Measurements from ENCODE around the gene TRAF2. TPM values are rescaled to one million over a fixed set of nuclear protein-coding genes. Genes with fewer than 3 reads are reported as not detected.

TRAF2 gene
- total and polyA plus RNA-seq, 2 of the 13 experiments (the other 11 are each of a cell fraction or from before 2014, with no cell fraction given), result 12.4 to 13.6 TPM

- TF ChIP-seq ZNF18 (CRISPR knock-in tag; IDR thresholded peaks at IDR 0.05; ENCODE audit: insufficient replicate concordance), result peak; percentile 55
- TF ChIP-seq YEATS2 (CRISPR knock-in tag; IDR thresholded peaks at IDR 0.05; ENCODE audit: borderline replicate concordance), result peak; percentile 61; the same call in 1 of the 2 replicates
- TF ChIP-seq POLR2AphosphoS2 (IDR thresholded peaks at IDR 0.05; ENCODE audit: low read depth, low read length), result no peak
- TF ChIP-seq MNT (IDR thresholded peaks at IDR 0.05), result peak; percentile 51; the same call in 1 of the 2 replicates
- TF ChIP-seq, protein P1, sequence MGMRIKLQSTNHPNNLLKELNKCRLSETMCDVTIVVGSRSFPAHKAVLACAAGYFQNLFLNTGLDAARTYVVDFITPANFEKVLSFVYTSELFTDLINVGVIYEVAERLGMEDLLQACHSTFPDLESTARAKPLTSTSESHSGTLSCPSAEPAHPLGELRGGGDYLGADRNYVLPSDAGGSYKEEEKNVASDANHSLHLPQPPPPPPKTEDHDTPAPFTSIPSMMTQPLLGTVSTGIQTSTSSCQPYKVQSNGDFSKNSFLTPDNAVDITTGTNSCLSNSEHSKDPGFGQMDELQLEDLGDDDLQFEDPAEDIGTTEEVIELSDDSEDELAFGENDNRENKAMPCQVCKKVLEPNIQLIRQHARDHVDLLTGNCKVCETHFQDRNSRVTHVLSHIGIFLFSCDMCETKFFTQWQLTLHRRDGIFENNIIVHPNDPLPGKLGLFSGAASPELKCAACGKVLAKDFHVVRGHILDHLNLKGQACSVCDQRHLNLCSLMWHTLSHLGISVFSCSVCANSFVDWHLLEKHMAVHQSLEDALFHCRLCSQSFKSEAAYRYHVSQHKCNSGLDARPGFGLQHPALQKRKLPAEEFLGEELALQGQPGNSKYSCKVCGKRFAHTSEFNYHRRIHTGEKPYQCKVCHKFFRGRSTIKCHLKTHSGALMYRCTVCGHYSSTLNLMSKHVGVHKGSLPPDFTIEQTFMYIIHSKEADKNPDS (CRISPR knock-in tag; IDR thresholded peaks at IDR 0.05), result 0 out of 2 replicates have a peak, but pooled peaks have one; percentile 19
- TF ChIP-seq, protein P2, sequence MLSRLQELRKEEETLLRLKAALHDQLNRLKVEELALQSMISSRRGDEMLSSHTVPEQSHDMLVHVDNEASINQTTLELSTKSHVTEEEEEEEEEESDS (CRISPR knock-in tag; IDR thresholded peaks at IDR 0.05; ENCODE audit: borderline replicate concordance), result no peak
- TF ChIP-seq ZNF720 (CRISPR knock-in tag; IDR thresholded peaks at IDR 0.05), result no peak
- 0 out of 2 replicates have a peak, but pooled peaks have one; percentile 61 for TF ChIP-seq ZNF749 (CRISPR knock-in tag; IDR thresholded peaks at IDR 0.05; ENCODE audit: borderline replicate concordance)
- TF ChIP-seq NCOA2 (CRISPR knock-in tag; IDR thresholded peaks at IDR 0.05), result peak; percentile 29; the same call in 1 of the 2 replicates
- TF ChIP-seq ZBTB20 (CRISPR knock-in tag; IDR thresholded peaks at IDR 0.05; ENCODE audit: borderline replicate concordance, low read depth), result peak; percentile 54; the same call in 1 of the 2 replicates
- TF ChIP-seq, protein P3, sequence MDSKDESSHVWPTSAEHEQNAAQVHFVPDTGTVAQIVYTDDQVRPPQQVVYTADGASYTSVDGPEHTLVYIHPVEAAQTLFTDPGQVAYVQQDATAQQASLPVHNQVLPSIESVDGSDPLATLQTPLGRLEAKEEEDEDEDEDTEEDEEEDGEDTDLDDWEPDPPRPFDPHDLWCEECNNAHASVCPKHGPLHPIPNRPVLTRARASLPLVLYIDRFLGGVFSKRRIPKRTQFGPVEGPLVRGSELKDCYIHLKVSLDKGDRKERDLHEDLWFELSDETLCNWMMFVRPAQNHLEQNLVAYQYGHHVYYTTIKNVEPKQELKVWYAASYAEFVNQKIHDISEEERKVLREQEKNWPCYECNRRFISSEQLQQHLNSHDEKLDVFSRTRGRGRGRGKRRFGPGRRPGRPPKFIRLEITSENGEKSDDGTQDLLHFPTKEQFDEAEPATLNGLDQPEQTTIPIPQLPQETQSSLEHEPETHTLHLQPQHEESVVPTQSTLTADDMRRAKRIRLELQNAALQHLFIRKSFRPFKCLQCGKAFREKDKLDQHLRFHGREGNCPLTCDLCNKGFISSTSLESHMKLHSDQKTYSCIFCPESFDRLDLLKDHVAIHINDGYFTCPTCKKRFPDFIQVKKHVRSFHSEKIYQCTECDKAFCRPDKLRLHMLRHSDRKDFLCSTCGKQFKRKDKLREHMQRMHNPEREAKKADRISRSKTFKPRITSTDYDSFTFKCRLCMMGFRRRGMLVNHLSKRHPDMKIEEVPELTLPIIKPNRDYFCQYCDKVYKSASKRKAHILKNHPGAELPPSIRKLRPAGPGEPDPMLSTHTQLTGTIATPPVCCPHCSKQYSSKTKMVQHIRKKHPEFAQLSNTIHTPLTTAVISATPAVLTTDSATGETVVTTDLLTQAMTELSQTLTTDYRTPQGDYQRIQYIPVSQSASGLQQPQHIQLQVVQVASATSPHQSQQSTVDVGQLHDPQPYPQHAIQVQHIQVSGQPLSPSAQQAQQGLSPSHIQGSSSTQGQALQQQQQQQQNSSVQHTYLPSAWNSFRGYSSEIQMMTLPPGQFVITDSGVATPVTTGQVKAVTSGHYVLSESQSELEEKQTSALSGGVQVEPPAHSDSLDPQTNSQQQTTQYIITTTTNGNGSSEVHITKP (CRISPR knock-in tag; IDR thresholded peaks at IDR 0.05; ENCODE audit: low read depth), result peak; percentile 69
- TF ChIP-seq ATF3 (CRISPR knock-in tag; IDR thresholded peaks at IDR 0.05), result 0 out of 2 replicates have a peak, but pooled peaks have one; percentile 5
- no peak for TF ChIP-seq ZNF775 (CRISPR knock-in tag; IDR thresholded peaks at IDR 0.05; ENCODE audit: borderline replicate concordance)
- TF ChIP-seq CEBPB (IDR thresholded peaks at IDR 0.05; ENCODE audit: borderline replicate concordance, low read depth, low read length), result no peak
- 0 out of 2 replicates have a peak, but pooled peaks have one; percentile 49 for TF ChIP-seq REL (CRISPR knock-in tag; conservative IDR thresholded peaks at IDR 0.05)
These were observed 63.7 kb downstream of the TRAF2 start (continued) for GRCh38 chr9:136949817-136950655.
